ENCODE results near the gene KCTD17. TPM values are rescaled to one million over a fixed set of nuclear protein-coding genes. Genes with fewer than 3 reads are reported as not detected.

Gene KCTD17
- total RNA-seq, 1 experiment from 2014 or later = 39.1 TPM

- no peak overlapping the region for H3K27ac ChIP-seq (ENCODE audit: low read depth, low read length, poor library complexity, severe bottlenecking)
- no TSS peak for BruUV-seq (replicated peaks)
- CTCF ChIA-PET = no interaction called here
- intact Hi-C loops (cut with micrococcal nuclease; ENCODE audit: unreplicated experiment) = no loop called here
- H3K4me1 ChIP-seq (ENCODE audit: insufficient read depth, low read length, poor library complexity, severe bottlenecking) = peaks cover 8% of the 10 kb centered on the region
- peaks cover 27% of the 10 kb centered on the region for H3K36me3 ChIP-seq (ENCODE audit: insufficient read depth, low read length, poor library complexity, severe bottlenecking)
- no peaks in the 10 kb centered on the region for H3K27me3 ChIP-seq (replicated peaks; ENCODE audit: insufficient read depth, low read depth, low read length, poor library complexity)
- no peaks in the 10 kb centered on the region for H3K9me3 ChIP-seq (ENCODE audit: low read depth, low read length, poor library complexity, severe bottlenecking)
- POLR2A ChIA-PET (ENCODE audit: low non-redundant PET) = no interaction called here
- no peak overlapping the region for H3K4me3 ChIP-seq (ENCODE audit: low read depth, low read length, poor library complexity, severe bottlenecking)
- TF ChIP-seq, protein P1, sequence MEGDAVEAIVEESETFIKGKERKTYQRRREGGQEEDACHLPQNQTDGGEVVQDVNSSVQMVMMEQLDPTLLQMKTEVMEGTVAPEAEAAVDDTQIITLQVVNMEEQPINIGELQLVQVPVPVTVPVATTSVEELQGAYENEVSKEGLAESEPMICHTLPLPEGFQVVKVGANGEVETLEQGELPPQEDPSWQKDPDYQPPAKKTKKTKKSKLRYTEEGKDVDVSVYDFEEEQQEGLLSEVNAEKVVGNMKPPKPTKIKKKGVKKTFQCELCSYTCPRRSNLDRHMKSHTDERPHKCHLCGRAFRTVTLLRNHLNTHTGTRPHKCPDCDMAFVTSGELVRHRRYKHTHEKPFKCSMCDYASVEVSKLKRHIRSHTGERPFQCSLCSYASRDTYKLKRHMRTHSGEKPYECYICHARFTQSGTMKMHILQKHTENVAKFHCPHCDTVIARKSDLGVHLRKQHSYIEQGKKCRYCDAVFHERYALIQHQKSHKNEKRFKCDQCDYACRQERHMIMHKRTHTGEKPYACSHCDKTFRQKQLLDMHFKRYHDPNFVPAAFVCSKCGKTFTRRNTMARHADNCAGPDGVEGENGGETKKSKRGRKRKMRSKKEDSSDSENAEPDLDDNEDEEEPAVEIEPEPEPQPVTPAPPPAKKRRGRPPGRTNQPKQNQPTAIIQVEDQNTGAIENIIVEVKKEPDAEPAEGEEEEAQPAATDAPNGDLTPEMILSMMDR (conservative IDR thresholded peaks at IDR 0.05; ENCODE audit: low read depth, low read length) = no peak
- TF ChIP-seq EZH2 (IDR thresholded peaks at IDR 0.05; ENCODE audit: borderline replicate concordance, low read depth, low read length, poor library complexity, severe bottlenecking) = no peak
- DNase-seq (ENCODE audit: low spot score) = no peak
Measured at GRCh38 chr22:37024339-37025157, 27.0 kb upstream of the KCTD17 start.

DNA sequence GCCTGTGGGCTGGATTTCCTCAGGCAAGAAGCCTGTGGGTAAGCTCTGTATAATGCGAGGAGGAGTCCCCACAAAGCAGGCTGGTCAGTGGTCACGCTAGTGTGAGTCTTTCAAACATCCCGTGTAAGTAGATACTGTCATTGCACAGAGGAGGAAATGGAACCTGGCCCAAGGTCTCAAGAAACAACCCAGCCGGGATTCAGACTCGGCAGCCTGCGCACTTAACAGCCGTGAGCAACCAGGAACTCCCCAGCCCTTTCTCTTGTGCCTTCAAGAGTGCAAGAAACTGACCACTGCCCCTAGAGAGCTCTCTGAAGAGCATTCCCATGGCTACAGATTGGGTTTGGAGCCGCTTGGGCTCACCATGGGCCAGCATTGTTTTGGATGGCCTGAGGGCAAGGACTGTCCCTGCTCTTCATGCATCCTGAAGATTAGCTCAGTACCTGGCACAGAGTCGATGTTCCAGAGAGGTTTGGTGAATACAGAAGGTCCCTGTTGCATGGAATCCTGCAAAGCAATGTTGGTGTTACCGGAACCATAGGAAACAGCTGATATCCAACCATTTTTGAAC, 26.0 kb upstream of the KCTD17 start:
- no peak for DNase-seq (ENCODE audit: low spot score)
- Histone ChIP-seq H3K9me3 (ENCODE audit: low read depth, low read length, poor library complexity, severe bottlenecking) (no peaks in the 10 kb centered on the region), H3K4me3 (ENCODE audit: low read depth, low read length, poor library complexity, severe bottlenecking) (no peak overlapping the region), H3K36me3 (ENCODE audit: insufficient read depth, low read length, poor library complexity, severe bottlenecking) (peaks cover 33% of the 10 kb centered on the region), H3K27me3 (replicated peaks; ENCODE audit: insufficient read depth, low read depth, low read length, poor library complexity) (no peaks in the 10 kb centered on the region), H3K4me1 (ENCODE audit: insufficient read depth, low read length, poor library complexity, severe bottlenecking) (peaks cover 4% of the 10 kb centered on the region), H3K27ac (ENCODE audit: low read depth, low read length, poor library complexity, severe bottlenecking) (no peak overlapping the region)
- CTCF ChIA-PET = no interaction called here
- intact Hi-C loops (cut with micrococcal nuclease; ENCODE audit: unreplicated experiment) = no loop called here
- no peak for TF ChIP-seq EZH2 (IDR thresholded peaks at IDR 0.05; ENCODE audit: borderline replicate concordance, low read depth, low read length, poor library complexity, severe bottlenecking)
- TF ChIP-seq, protein P1 (conservative IDR thresholded peaks at IDR 0.05; ENCODE audit: low read depth, low read length) = no peak
- no TSS peak for BruUV-seq (replicated peaks)
- POLR2A ChIA-PET (ENCODE audit: low non-redundant PET) = interaction anchor here (0.6 kb wide), 1 partner anchor 106 kb away, joined by 6 read pairs; no protein-coding TSS in a partner anchor

GRCh38 chr22:37026325-37026724, 25.2 kb upstream of the KCTD17 start:
- ChIA-PET CTCF (no interaction called here), POLR2A (ENCODE audit: low non-redundant PET) (interaction anchor here (0.6 kb wide), 1 partner anchor 107 kb away, joined by 6 read pairs; no protein-coding TSS in a partner anchor)
- no peaks in the 10 kb centered on the region for H3K27me3 ChIP-seq (replicated peaks; ENCODE audit: insufficient read depth, low read depth, low read length, poor library complexity)
- no peak for TF ChIP-seq EZH2 (IDR thresholded peaks at IDR 0.05; ENCODE audit: borderline replicate concordance, low read depth, low read length, poor library complexity, severe bottlenecking)
- TF ChIP-seq, protein P1 (conservative IDR thresholded peaks at IDR 0.05; ENCODE audit: low read depth, low read length) = no peak
- intact Hi-C loops (cut with micrococcal nuclease; ENCODE audit: unreplicated experiment) = no loop called here
- no TSS peak for BruUV-seq (replicated peaks)
- DNase-seq (ENCODE audit: low spot score) = no peak
- no peak overlapping the region for H3K27ac ChIP-seq (ENCODE audit: low read depth, low read length, poor library complexity, severe bottlenecking)
- H3K36me3 ChIP-seq (ENCODE audit: insufficient read depth, low read length, poor library complexity, severe bottlenecking) = peaks cover 36% of the 10 kb centered on the region
- H3K4me1 ChIP-seq (ENCODE audit: insufficient read depth, low read length, poor library complexity, severe bottlenecking) = peaks cover 4% of the 10 kb centered on the region
- H3K9me3 ChIP-seq (ENCODE audit: low read depth, low read length, poor library complexity, severe bottlenecking) = no peaks in the 10 kb centered on the region
- H3K4me3 ChIP-seq (ENCODE audit: low read depth, low read length, poor library complexity, severe bottlenecking) = no peak overlapping the region

Measured in A673 (cell line).